Hepatocyte (in vitro differentiated cells): ENCODE data around the gene LCAT. TPM values are rescaled to one million over a fixed set of nuclear protein-coding genes. Genes with fewer than 3 reads are reported as not detected.

Experiments
- DNase-seq: peaks from one replicate; pipeline ENCODE4 v3.0.0-alpha.2; 2016; ENCODE audit warnings: low spot score
- H2AFZ ChIP-seq: fragments of 200-600 bp; sonication (generic); 2 replicates; pipeline ENCODE4 v1.6.0; 2016; ENCODE audit warnings: antibody characterized with exemption, mild to moderate bottlenecking
- H3K27ac ChIP-seq: fragments of 200-600 bp; sonication (generic); 2 replicates; pipeline ENCODE4 v1.5.1; 2016; ENCODE audit warnings: mild to moderate bottlenecking
- H3K27me3 ChIP-seq: fragments of 200-600 bp; sonication (generic); 2 replicates; pipeline ENCODE4 v1.6.1; 2016
- H3K36me3 ChIP-seq: fragments of 200-600 bp; sonication (generic); replicated peaks from 2 replicates; pipeline ENCODE4 v1.5.1; 2016; ENCODE audit warnings: low read depth; ENCODE audit not compliant: insufficient read depth
- H3K4me1 ChIP-seq: fragments of 200-600 bp; sonication (generic); 2 replicates; pipeline ENCODE4 v1.5.1; 2016; ENCODE audit warnings: mild to moderate bottlenecking, moderate library complexity; ENCODE audit not compliant: insufficient read depth
- H3K4me2 ChIP-seq: fragments of 200-600 bp; sonication (generic); 2 replicates; pipeline ENCODE4 v1.6.0; 2016
- H3K4me3 ChIP-seq: fragments of 200-600 bp; sonication (generic); 2 replicates; pipeline ENCODE4 v1.5.1; 2016; ENCODE audit warnings: mild to moderate bottlenecking
- H3K79me2 ChIP-seq: fragments of 200-600 bp; sonication (generic); 2 replicates; pipeline ENCODE4 v1.6.0; 2017; ENCODE audit warnings: mild to moderate bottlenecking
- H3K9me2 ChIP-seq: fragments of 200-600 bp; sonication (generic); replicated peaks from 2 replicates; pipeline ENCODE4 v1.6.0; 2017; ENCODE audit warnings: mild to moderate bottlenecking; ENCODE audit not compliant: insufficient read depth
- H3K9me3 ChIP-seq: fragments of 200-600 bp; sonication (generic); 2 replicates; pipeline ENCODE4 v1.5.1; 2016; ENCODE audit warnings: low read depth, mild to moderate bottlenecking
- H4K20me1 ChIP-seq: fragments of 200-600 bp; sonication (generic); 2 replicates; pipeline ENCODE4 v1.6.0; 2016; ENCODE audit warnings: mild to moderate bottlenecking; ENCODE audit not compliant: insufficient read depth, poor library complexity, severe bottlenecking
- CTCF ChIP-seq: fragments of 200-600 bp; sonication (generic); IDR thresholded peaks from 2 replicates; pipeline ENCODE4 v1.5.1; 2016; ENCODE audit warnings: antibody characterized with exemption, mild to moderate bottlenecking; ENCODE audit not compliant: poor library complexity
- EZH2 ChIP-seq: fragments of 200-600 bp; sonication (generic); IDR thresholded peaks from 2 replicates; pipeline ENCODE4 v1.6.1; 2016; ENCODE audit warnings: antibody characterized with exemption, mild to moderate bottlenecking, borderline replicate concordance
- EZH2phosphoT487 ChIP-seq: fragments of 200-600 bp; sonication (generic); IDR thresholded peaks from one replicate; pipeline ENCODE4 v1.6.1; 2018; ENCODE audit warnings: antibody characterized with exemption, mild to moderate bottlenecking, low read depth, moderate library complexity; ENCODE audit not compliant: unreplicated experiment, severe bottlenecking
- WGBS: methylation state at CpG from one replicate; pipeline ENCODE4 v1.1.6; 2016; ENCODE audit warnings: low lambda C conversion rate; ENCODE audit errors: missing lambda C conversion rate; 5-methylcytosine and 5-hydroxymethylcytosine counted together
- polyA plus RNA-seq: library from polyadenylated mRNA; unstranded; fragments of >200 nt; fragmentation: Nextera tagmentation; extraction: Ambion mirVana; gene quantifications from 2 replicates; pipeline ENCODE4 v1.2.1, GENCODE V29; 2016
- total RNA-seq: library from RNA; depleted of rRNA; stranded (reverse); fragments of >200 nt; gene quantifications from 2 replicates; pipeline ENCODE4 v1.2.3, GENCODE V29; 2014

Gene LCAT
- total and polyA plus RNA-seq, 2 experiments from 2014 or later, result 15.6 to 44.6 TPM

DNA sequence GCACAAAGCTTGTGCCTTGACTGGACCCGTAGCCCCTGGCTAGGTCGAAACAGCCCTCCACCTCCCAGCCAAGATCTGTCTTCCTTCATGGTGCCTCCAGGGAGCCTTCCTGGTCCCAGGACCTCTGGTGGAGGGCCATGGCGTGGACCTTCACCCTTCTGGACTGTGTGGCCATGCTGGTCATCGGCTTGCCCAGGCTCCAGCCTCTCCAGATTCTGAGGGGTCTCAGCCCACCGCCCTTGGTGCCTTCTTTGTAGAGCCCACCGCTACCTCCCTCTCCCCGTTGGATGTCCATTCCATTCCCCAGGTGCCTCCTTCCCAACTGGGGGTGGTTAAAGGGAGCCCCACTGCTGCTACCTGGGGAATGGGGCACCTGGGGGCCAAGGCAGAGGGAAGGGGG lies 15.8 kb downstream of the LCAT start:
- H3K4me3 ChIP-seq, result no peak overlapping the region
- H3K4me2 ChIP-seq, result no peak overlapping the region
- TF ChIP-seq CTCF, result no peak
- no peak for TF ChIP-seq EZH2
- TF ChIP-seq EZH2phosphoT487, result no peak
- H3K36me3 ChIP-seq, result no peaks in the 10 kb centered on the region
- H3K79me2 ChIP-seq, result no peaks in the 10 kb centered on the region
- H3K4me1 ChIP-seq, result no peaks in the 10 kb centered on the region
- no peak overlapping the region for H2AFZ ChIP-seq
- no peaks in the 10 kb centered on the region for H3K9me2 ChIP-seq
- no peaks in the 10 kb centered on the region for H3K27me3 ChIP-seq
- no peak overlapping the region for H3K27ac ChIP-seq
- H4K20me1 ChIP-seq, result peaks cover 10% of the 10 kb centered on the region
- no peaks in the 10 kb centered on the region for H3K9me3 ChIP-seq
- no peak for DNase-seq
- WGBS, result 88% methylated on average over 7 of the region's 7 CpGs

DNA sequence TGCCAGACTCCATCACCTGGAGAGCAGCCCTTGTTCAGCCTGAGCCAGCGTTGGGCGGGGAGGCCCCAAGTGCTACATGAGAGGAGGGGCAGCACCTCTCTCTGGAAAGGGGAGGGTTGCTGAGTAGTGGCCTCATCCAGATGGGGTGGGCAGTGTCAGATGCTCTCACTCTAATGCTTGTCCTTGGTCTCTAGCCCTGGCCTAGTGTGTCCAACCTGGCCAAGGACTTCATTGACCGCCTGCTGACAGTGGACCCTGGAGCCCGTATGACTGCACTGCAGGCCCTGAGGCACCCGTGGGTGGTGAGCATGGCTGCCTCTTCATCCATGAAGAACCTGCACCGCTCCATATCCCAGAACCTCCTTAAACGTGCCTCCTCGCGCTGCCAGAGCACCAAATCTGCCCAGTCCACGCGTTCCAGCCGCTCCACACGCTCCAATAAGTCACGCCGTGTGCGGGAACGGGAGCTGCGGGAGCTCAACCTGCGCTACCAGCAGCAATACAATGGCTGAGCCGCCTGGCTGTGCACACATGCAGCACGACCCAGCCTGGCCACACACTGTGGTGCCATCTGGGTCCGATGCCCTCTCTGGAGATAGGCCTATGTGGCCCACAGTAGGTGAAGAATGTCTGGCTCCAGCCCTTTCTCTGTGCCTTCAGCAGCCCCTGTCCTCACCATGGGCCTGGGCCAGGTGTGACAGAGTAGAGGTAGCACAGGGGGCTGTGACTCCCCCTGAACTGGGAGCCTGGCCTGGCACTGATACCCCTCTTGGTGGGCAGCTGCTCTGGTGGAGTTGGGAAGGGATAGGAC lies 16.6 kb downstream of the LCAT start:
- WGBS, result 95% methylated on average over 22 of the region's 22 CpGs
- Histone ChIP-seq H2AFZ (no peak overlapping the region), H4K20me1 (peaks cover 16% of the 10 kb centered on the region)

DNA sequence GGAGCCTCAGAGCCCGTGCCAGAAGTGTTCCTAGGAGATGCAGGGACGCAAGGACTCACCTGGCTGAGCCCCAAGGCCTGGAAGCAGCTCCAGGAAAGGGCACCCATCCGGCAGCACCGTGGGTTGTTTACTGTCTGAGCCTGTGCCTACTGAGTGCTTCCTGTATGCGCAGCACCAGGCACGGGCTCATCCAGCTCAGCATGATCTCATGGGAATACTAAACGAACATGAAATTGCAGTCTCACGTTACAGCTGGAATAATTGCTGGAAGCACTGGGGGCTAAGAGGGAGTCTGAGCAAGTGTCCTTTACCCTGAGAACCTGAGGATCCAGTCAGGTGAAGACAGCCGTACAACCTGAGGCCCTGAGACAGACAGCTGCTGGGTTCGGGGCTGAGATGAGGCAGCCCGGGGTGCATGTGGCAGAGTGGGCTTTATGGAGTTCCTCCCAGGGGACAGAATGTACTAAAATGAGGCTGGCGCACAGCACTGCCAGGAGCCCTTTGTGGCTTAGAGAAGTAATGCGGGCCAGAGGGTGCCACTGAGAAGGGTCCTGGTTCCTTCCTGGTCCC lies 17.7 kb downstream of the LCAT start:
- H2AFZ ChIP-seq, result no peak overlapping the region
- H3K4me3 ChIP-seq, result no peak overlapping the region
- H3K9me2 ChIP-seq, result no peaks in the 10 kb centered on the region
- no peak overlapping the region for H3K27ac ChIP-seq
- no peaks in the 10 kb centered on the region for H3K36me3 ChIP-seq
- no peak for TF ChIP-seq EZH2phosphoT487
- no peak for TF ChIP-seq CTCF
- TF ChIP-seq EZH2, result no peak
- H3K4me2 ChIP-seq, result no peak overlapping the region
- peaks cover 10% of the 10 kb centered on the region for H3K79me2 ChIP-seq
- H3K9me3 ChIP-seq, result no peaks in the 10 kb centered on the region
- peaks cover 20% of the 10 kb centered on the region for H4K20me1 ChIP-seq
- DNase-seq, result no peak
- no peaks in the 10 kb centered on the region for H3K4me1 ChIP-seq
- no peaks in the 10 kb centered on the region for H3K27me3 ChIP-seq
- WGBS, result 71% methylated on average over 13 of the region's 13 CpGs

More for the DNA sequence above, 16.6 kb downstream of the LCAT start:
- no peak for TF ChIP-seq CTCF
- TF ChIP-seq EZH2, result no peak
- TF ChIP-seq EZH2phosphoT487, result no peak
- Histone ChIP-seq H3K36me3 (no peaks in the 10 kb centered on the region), H3K4me3 (no peak overlapping the region), H3K4me2 (no peak overlapping the region), H3K27ac (no peak overlapping the region), H3K27me3 (no peaks in the 10 kb centered on the region), H3K4me1 (no peaks in the 10 kb centered on the region), H3K9me2 (no peaks in the 10 kb centered on the region), H3K9me3 (no peaks in the 10 kb centered on the region), H3K79me2 (peaks cover 4% of the 10 kb centered on the region)
- no peak for DNase-seq
